Thoracic aorta (tissue), 2 donors: ENCODE measurements around the gene TUNAR. TPM values are rescaled to one million over a fixed set of nuclear protein-coding genes. Genes with fewer than 3 reads are reported as not detected.

ENCODE experiments used
- ATAC-seq: fragments of 150-250 bp; one replicate; pipeline ENCODE4 v1.8.0; 2017; ENCODE audit warnings: low read depth; ENCODE audit not compliant: insufficient number of reproducible peaks, low FRiP score
- DNase-seq: peaks from one replicate; pipeline ENCODE4 v3.0.0-alpha.2; 2020; ENCODE audit warnings: low spot score
- H3K27ac ChIP-seq, 2 donors: fragments of 200-600 bp; sonication (generic); 1 replicate in 1 of 2; 2 replicates in 1 of 2; pipeline ENCODE4 v1.5.1; 2016; ENCODE audit warnings: mild to moderate bottlenecking in 2 of 2, moderate library complexity in 2 of 2
- H3K27me3 ChIP-seq: fragments of 200-600 bp; sonication (generic); replicated peaks from 2 replicates; pipeline ENCODE4 v1.6.0; 2016; ENCODE audit warnings: mild to moderate bottlenecking; ENCODE audit not compliant: insufficient read depth
- H3K36me3 ChIP-seq: fragments of 200-600 bp; sonication (generic); one replicate; pipeline ENCODE4 v1.5.1; 2016
- H3K4me1 ChIP-seq, 2 donors: fragments of 200-600 bp; sonication (generic); 1 replicate in 1 of 2; 2 replicates in 1 of 2; pipeline versions ENCODE4 v1.5.1 to v1.6.0; 2016; ENCODE audit warnings: low read depth in 2 of 2, mild to moderate bottlenecking in 1 of 2; ENCODE audit not compliant: control insufficient read depth in 1 of 2
- H3K4me3 ChIP-seq: fragments of 200-600 bp; sonication (generic); 2 replicates; pipeline ENCODE4 v1.5.1; 2016; ENCODE audit warnings: mild to moderate bottlenecking
- H3K9me3 ChIP-seq: fragments of 200-600 bp; sonication (generic); 2 replicates; pipeline ENCODE4 v1.5.1; 2016
- CTCF ChIP-seq: fragments of 200-600 bp; sonication (generic); IDR thresholded peaks from one replicate; pipeline ENCODE4 v1.5.1; 2019; ENCODE audit warnings: antibody characterized with exemption
- total RNA-seq, 2 donors: library from RNA; depleted of rRNA; stranded (reverse); fragments of >200 nt; gene quantifications; one replicate each; pipeline versions ENCODE4 v1.1.0 to v1.2.3, GENCODE V29; 2016

TUNAR gene
- total RNA-seq, 2 donors from 2014 or later: not detected

- Histone ChIP-seq H3K4me1 (peaks cover 0 to 14% of the 10 kb centered on the region in 2 donors), H3K9me3 (no peaks in the 10 kb centered on the region), H3K4me3 (no peak overlapping the region), H3K27ac (no peak overlapping the region), H3K27me3 (no peaks in the 10 kb centered on the region), H3K36me3 (no peaks in the 10 kb centered on the region)
- ATAC-seq: no peak
- DNase-seq: no peak
- no peak for TF ChIP-seq CTCF
These were observed 20.0 kb downstream of the TUNAR start for GRCh38 chr14:95896498-95897135.

- no peak for DNase-seq
- no peaks in the 10 kb centered on the region for H3K36me3 ChIP-seq
- no peak for ATAC-seq
- no peak overlapping the region for H3K27ac ChIP-seq
- no peaks in the 10 kb centered on the region for H3K9me3 ChIP-seq
- TF ChIP-seq CTCF: no peak
- peaks cover 0 to 14% of the 10 kb centered on the region in 2 donors for H3K4me1 ChIP-seq
- no peaks in the 10 kb centered on the region for H3K27me3 ChIP-seq
- no peak overlapping the region for H3K4me3 ChIP-seq
These were observed 20.6 kb downstream of the TUNAR start for GRCh38 chr14:95897280-95897679.

- no peak for TF ChIP-seq CTCF
- DNase-seq: no peak
- Histone ChIP-seq H3K4me1 (peaks cover 0 to 14% of the 10 kb centered on the region in 2 donors), H3K36me3 (no peaks in the 10 kb centered on the region), H3K27ac (peak overlapping the region in 1 of 2 donors; percentile 31), H3K4me3 (no peak overlapping the region), H3K27me3 (no peaks in the 10 kb centered on the region), H3K9me3 (no peaks in the 10 kb centered on the region)
- peak; percentile 21 for ATAC-seq
These were observed 24.4 kb downstream of the TUNAR start for GRCh38 chr14:95901054-95901453.

- Histone ChIP-seq H3K4me1 (peaks cover 0 to 14% of the 10 kb centered on the region in 2 donors), H3K9me3 (no peaks in the 10 kb centered on the region), H3K27me3 (no peaks in the 10 kb centered on the region), H3K36me3 (no peaks in the 10 kb centered on the region), H3K27ac (no peak overlapping the region), H3K4me3 (no peak overlapping the region)
- DNase-seq (no peak), ATAC-seq (no peak)
- no peak for TF ChIP-seq CTCF
These were observed 25.7 kb downstream of the TUNAR start for GRCh38 chr14:95902273-95902826.

GRCh38 chr14:95903165-95903564, 26.5 kb downstream of the TUNAR start:
- no peaks in the 10 kb centered on the region for H3K9me3 ChIP-seq
- no peaks in the 10 kb centered on the region for H3K36me3 ChIP-seq
- no peak for DNase-seq
- ATAC-seq: no peak
- H3K4me3 ChIP-seq: no peak overlapping the region
- no peaks in the 10 kb centered on the region for H3K27me3 ChIP-seq
- peaks cover 0 to 14% of the 10 kb centered on the region in 2 donors for H3K4me1 ChIP-seq
- H3K27ac ChIP-seq: no peak overlapping the region
- TF ChIP-seq CTCF: no peak
